Measurements from ENCODE around the gene RTN4RL1.

RTN4RL1 gene

GRCh38 chr17:1918346-1919162 is 106.6 kb downstream of the RTN4RL1 start:
- no peak for DNase-seq (ENCODE audit: low read depth)

- no peak for DNase-seq (ENCODE audit: low read depth)
These were observed 108.0 kb downstream of the RTN4RL1 start for GRCh38 chr17:1916963-1917715.

GRCh38 chr17:1916316-1916715 is 108.8 kb downstream of the RTN4RL1 start:
- no peak for DNase-seq (ENCODE audit: low read depth)

- no peak for DNase-seq (ENCODE audit: low read depth)
These were observed 109.2 kb downstream of the RTN4RL1 start for GRCh38 chr17:1915889-1916288.

GRCh38 chr17:1914661-1915083 is 110.5 kb downstream of the RTN4RL1 start:
- DNase-seq (ENCODE audit: low read depth), result no peak

GRCh38 chr17:1913702-1914101 is 111.4 kb downstream of the RTN4RL1 start:
- DNase-seq (ENCODE audit: low read depth), result no peak

GRCh38 chr17:1912146-1912545 is 113.0 kb downstream of the RTN4RL1 start:
- no peak for DNase-seq (ENCODE audit: low read depth)

GRCh38 chr17:1909985-1910384 is 115.1 kb downstream of the RTN4RL1 start:
- no peak for DNase-seq (ENCODE audit: low read depth)

- peak; percentile 72 for DNase-seq (ENCODE audit: low read depth)
These were observed 116.3 kb downstream of the RTN4RL1 start for GRCh38 chr17:1908699-1909309.

GRCh38 chr17:1907909-1908698 is 117.0 kb downstream of the RTN4RL1 start:
- DNase-seq (ENCODE audit: low read depth), result peak; percentile 65

GRCh38 chr17:1907216-1907631 is 117.9 kb downstream of the RTN4RL1 start:
- no peak for DNase-seq (ENCODE audit: low read depth)

GRCh38 chr17:1906662-1907101 is 118.5 kb downstream of the RTN4RL1 start:
- peak; percentile 12 for DNase-seq (ENCODE audit: low read depth)

GRCh38 chr17:1905190-1905913 is 119.8 kb downstream of the RTN4RL1 start:
- DNase-seq (ENCODE audit: low read depth), result no peak

GRCh38 chr17:1904273-1905182 is 120.6 kb downstream of the RTN4RL1 start:
- no peak for DNase-seq (ENCODE audit: low read depth)

GRCh38 chr17:1899403-1900000 is 125.6 kb downstream of the RTN4RL1 start:
- no peak for DNase-seq (ENCODE audit: low read depth)

GRCh38 chr17:1898872-1899271 is 126.3 kb downstream of the RTN4RL1 start:
- DNase-seq (ENCODE audit: low read depth), result no peak

GRCh38 chr17:1898332-1898731 is 126.8 kb downstream of the RTN4RL1 start:
- DNase-seq (ENCODE audit: low read depth), result no peak

- DNase-seq (ENCODE audit: low read depth), result no peak
These were observed 128.0 kb downstream of the RTN4RL1 start for GRCh38 chr17:1897105-1897656.
